Activated T-cell treated with anti-CD3 and anti-CD28 coated beads, Interleukin-2, amount 50 U/mL, for 4 hours (primary cell): ENCODE measurements around the gene SMIM35. TPM values are rescaled to one million over a fixed set of nuclear protein-coding genes. Genes with fewer than 3 reads are reported as not detected.

Source experiments
- ATAC-seq, 2 donors: fragments of 200-7000 bp; cut with Tn5 transposase; one replicate each; pipeline ENCODE4 v1.10.0; 2021
- DNase-seq: peaks from one replicate; pipeline ENCODE4 v3.0.0-alpha.2; 2020
- H3K27me3 Mint-ChIP-seq: one replicate; pipeline ENCODE4 v1.8.0; 2021; ENCODE audit warnings: low read depth, mixed read lengths
- H3K36me3 Mint-ChIP-seq: one replicate; pipeline ENCODE4 v1.8.0; 2022; ENCODE audit warnings: mixed read lengths; ENCODE audit not compliant: insufficient read depth
- H3K4me1 Mint-ChIP-seq: one replicate; pipeline ENCODE4 v1.8.0; 2021; ENCODE audit warnings: low read depth, mixed read lengths
- H3K4me3 Mint-ChIP-seq: one replicate; pipeline ENCODE4 v1.8.0; 2021; ENCODE audit warnings: mild to moderate bottlenecking, moderate library complexity, mixed read lengths
- H3K9me3 Mint-ChIP-seq: one replicate; pipeline ENCODE4 v1.8.0; 2021; ENCODE audit warnings: mixed read lengths
- total RNA-seq, 3 donors: library from RNA; stranded (reverse); gene quantifications; one replicate each; pipeline ENCODE4 v1.2.1, GENCODE V29; 2021

The SMIM35 gene
- not detected for total RNA-seq

DNA sequence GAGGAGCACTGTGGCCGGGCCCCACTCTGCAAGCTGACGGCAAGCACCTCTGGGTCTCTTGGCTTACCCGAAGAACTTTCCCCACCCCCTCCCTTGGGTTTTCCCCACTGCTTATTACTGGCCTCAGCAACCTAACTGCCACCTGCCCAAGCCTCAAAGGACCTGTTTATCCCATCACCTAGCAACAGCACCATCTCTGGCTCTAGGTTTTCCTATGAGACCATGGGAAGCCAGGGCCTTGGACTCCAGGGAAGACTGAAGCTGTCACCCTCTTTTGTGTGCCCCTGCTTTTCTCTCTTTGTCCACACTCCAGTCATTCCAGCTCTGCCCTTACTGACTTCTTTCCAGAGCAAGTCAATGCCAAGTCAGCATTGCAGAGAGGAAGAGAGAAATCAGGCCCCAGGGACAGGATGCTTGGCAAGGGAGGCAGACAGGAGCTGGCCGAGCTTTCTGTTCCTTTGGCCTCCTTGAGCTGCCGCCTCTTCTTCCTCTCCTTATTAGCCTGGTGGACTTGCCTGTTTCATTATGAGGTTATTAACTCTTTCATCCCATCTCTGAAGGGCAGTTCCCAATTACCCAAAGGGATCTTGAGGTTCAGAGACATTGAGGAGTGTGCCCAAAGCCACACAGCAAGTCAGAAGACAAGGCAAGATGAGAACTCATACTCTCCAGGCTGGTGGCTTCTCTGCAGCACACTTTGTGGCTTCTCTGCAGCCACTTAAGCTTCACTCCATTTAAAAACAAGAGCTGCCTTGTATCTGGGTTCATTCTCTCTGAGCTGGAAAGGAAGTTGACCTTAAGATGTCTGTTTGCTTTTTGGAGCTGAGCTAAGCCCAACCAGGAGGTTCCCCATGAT is at the start of gene SMIM35:
Gene SMIM35, minus strand, starts transcription at position 51 of the 856 bp plus-strand sequence. CDS start 206 bp downstream, outside the sequence.
- no peak for DNase-seq
- H3K27me3 Mint-ChIP-seq = peaks cover 3% of the 10 kb centered on the region

DNA sequence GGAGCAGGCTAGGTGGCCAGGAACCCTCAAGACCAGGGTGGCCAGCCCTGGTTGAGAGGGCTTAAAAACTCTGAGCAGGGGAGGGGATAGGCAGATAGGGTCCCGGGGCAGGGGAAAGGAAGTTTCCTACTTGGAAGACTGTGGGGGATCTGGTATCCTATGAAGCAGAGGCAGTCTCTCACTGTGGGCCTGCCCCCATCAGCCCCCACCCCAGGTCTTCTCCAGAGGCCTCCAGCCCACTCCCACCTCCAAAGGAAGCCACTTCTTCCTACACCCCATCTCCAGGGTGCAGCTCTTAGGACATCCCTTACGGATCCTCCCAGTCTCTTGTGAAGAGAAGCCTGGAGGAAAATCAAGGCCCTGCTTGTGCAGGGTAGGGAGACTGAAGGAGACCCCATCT is 49.6 kb upstream of the SMIM35 start:
- peaks cover 32% of the 10 kb centered on the region for H3K27me3 Mint-ChIP-seq
- no peaks in the 10 kb centered on the region for H3K9me3 Mint-ChIP-seq
- ATAC-seq = no peak
- no peaks in the 10 kb centered on the region for H3K4me1 Mint-ChIP-seq
- DNase-seq = no peak
- H3K4me3 Mint-ChIP-seq = no peak overlapping the region
- H3K36me3 Mint-ChIP-seq = no peaks in the 10 kb centered on the region

More for the DNA sequence above, at the start of gene SMIM35:
- no peak for ATAC-seq
- Mint-ChIP-seq H3K4me3 (no peak within 1 kb of the TSS), H3K4me1 (no peaks in the 10 kb centered on the region), H3K36me3 (peaks cover 6% of the 10 kb centered on the region), H3K9me3 (peaks cover 25% of the 10 kb centered on the region)

DNA sequence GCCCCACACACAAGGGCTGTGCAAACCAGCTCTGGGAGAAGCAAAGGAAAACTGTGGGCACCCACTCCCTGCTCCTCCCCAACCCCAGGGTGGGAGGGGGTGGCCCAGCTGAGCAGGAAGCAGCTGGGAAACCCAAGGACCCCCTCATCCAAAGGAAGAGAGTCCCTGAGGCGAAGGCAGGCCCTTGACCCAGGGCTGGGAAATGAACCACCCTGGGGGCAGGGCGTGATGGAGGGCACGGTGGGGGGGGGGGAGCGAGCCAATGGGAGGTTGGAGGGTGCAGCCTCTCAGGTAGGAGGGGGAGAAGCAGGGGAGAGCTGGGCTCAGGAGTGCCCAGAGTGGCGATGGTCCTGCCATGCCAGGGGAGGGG is 49.0 kb upstream of the SMIM35 start:
- no peaks in the 10 kb centered on the region for H3K4me1 Mint-ChIP-seq
- DNase-seq (no peak), ATAC-seq (no peak)

DNA sequence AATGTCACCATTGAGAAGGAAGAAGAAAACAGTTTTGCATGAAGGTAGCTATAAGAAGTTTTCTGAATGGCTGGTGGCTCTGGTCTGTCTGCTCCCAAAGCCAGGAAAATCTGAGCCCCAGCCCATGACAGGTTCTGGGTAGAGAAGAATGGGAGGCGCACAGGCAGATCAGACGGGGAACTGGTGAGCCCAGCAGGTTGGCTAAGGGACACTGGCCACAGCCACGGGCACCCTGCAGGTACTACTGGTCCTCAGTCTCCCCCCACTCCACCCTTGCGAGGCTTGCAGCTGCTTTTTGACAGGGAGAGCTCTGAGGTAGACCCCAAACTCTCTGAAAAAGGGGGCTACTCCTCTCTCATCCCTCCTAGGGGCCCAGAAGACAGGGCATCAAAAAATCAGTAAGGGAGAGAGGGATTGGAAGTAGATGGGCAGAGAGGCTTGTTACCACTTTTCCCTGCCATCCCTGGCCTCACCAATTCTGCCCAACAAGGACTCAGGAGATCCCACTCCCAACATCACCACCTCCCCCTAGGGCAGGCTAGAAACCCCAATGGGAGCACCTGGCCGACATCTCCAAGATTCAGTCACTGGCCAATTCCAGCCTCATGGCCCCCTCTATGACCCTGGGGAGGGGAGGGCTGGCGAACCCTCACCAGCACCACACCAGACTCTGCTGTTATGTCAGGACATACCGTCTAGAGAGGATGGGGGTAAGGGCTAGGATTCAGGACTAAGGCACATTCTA is 48.5 kb upstream of the SMIM35 start:
- Mint-ChIP-seq H3K4me1 (no peaks in the 10 kb centered on the region), H3K4me3 (no peak overlapping the region), H3K9me3 (no peaks in the 10 kb centered on the region), H3K27me3 (peaks cover 23% of the 10 kb centered on the region), H3K36me3 (no peaks in the 10 kb centered on the region)
- ATAC-seq (no peak), DNase-seq (no peak)

More for the DNA sequence above, 49.0 kb upstream of the SMIM35 start:
- H3K36me3 Mint-ChIP-seq = no peaks in the 10 kb centered on the region
- no peaks in the 10 kb centered on the region for H3K9me3 Mint-ChIP-seq
- peaks cover 28% of the 10 kb centered on the region for H3K27me3 Mint-ChIP-seq
- no peak overlapping the region for H3K4me3 Mint-ChIP-seq

DNA sequence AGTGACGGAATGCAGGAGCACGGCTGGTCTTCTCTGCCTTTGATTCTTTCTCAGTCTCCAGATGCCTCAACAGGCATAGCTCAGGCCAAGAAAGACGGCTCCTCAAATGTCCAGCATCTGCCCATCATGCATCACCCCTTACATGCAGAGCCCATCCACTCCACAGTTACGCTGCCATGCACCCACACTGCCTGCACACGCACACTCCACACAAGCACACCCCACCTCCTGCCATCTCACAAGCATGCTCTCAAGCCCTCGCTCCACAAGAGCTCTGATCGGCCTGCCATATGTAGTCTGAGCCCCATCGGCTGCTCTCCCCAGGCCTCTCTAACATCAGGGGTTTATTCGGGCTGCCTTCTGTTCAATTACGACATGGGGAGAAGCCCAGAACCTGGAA is 47.1 kb upstream of the SMIM35 start:
- DNase-seq (no peak), ATAC-seq (no peak)
- H3K4me3 Mint-ChIP-seq = no peak overlapping the region
- peaks cover 17% of the 10 kb centered on the region for H3K27me3 Mint-ChIP-seq
- H3K4me1 Mint-ChIP-seq = no peaks in the 10 kb centered on the region
- no peaks in the 10 kb centered on the region for H3K36me3 Mint-ChIP-seq
- no peaks in the 10 kb centered on the region for H3K9me3 Mint-ChIP-seq

DNA sequence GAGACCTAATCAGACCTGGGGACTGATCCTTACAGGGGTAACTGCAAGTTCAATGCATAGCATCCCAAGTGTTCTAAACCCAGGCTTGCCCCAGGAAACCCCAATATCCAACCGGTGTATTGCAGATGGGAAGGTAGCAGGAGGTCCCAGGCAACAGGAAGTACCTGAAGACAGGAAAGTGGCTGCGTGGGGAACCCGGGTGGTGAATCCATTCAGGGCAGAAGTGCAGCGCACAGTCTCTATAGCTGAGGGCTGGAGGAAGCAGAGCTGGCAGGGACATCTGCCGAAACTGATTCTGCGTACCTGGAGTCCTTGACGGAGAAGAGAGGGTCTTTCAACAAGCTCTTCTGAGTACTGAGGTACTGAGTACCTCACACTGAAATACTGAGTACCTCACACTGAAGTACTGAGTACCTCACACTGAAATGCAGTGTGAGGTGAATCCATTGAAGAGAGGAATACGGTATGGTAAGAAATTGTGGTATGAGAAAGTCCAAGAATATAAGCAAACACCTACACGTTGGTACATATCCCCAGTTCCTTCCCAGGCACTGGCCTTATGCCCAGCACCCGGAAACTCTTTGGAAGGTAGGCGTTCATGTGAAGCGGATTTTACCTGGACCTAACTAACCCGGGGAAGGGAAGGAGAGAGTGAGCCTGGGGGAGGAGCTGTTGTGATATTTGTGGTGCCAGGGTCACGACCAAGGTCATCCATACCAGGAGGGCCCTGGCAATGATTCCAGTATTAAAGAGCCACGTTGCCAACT is 45.8 kb upstream of the SMIM35 start:
- Mint-ChIP-seq H3K4me1 (no peaks in the 10 kb centered on the region), H3K9me3 (no peaks in the 10 kb centered on the region), H3K36me3 (no peaks in the 10 kb centered on the region), H3K4me3 (no peak overlapping the region), H3K27me3 (peaks cover 20% of the 10 kb centered on the region)
- no peak for ATAC-seq
- DNase-seq = no peak

DNA sequence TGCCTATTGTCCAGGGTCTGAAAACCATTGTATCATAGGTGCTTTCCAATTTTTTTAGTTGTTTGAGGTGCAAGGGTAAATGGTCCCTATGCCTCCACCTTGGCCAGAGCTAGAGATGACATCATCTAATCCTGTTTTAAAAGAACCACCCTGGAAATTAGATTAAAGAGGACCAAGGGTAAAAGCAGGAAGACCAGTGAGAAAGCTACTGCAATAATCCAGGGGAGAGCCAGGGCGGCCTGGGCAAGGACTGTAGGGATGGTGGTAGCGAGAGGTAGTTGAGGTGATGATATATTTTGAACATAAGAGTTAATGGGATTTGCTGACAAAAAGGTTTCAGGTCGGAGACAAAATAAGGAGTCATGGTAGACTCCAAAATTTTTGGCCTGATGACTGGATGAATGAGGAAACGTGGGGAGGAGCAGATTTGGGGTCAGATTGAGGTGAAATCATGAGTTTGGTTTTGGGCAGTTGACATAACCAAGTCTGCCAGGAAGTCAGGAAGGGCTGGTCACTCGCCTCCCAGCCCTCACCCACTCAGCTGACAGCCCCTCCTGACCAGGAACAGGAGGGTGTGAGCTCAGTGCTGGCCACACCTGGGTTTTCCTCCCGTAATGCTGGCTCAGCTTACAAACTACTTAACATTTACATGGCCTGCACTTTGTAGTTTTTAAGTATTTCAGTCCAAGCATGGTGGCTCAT is 42.9 kb upstream of the SMIM35 start:
- no peak for DNase-seq
- no peak for ATAC-seq
- Mint-ChIP-seq H3K4me1 (no peaks in the 10 kb centered on the region), H3K4me3 (no peak overlapping the region), H3K36me3 (no peaks in the 10 kb centered on the region), H3K27me3 (peaks cover 17% of the 10 kb centered on the region), H3K9me3 (no peaks in the 10 kb centered on the region)

DNA sequence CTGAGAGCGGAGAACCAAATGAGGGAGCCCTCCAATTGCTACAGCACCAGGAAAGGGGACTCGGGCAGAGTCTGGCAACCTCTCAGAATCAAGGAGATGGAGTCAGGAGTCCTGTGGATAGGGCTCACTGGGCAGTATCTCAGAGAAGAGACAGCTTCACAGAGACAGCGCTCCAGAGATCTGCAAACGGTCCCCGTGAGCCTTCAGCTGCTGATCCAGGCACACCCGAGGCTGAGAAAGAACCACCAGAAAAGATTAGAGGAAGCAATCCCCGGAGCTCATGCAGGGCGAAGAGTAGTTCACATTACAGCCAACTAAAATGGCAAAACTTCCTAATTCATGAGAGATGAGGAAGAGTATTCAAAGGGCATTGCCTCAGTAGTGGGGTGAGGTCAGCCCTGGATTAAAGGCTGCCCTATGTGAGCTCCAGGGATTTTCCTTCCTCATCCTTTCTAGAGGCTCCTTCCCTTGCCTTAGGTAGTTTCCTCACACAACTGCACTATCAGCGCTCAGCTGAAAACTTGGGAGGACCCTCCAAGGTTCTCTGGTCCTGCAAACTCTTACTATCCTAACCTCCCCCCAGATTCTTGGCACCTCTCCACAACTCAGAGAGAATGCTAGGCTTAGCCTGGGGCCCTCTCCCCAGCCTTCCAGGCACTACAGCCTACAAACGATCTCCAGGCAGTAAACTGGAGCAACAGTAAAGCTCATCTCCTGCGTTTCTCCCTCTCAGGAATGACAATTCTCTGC is 42.1 kb upstream of the SMIM35 start:
- Mint-ChIP-seq H3K36me3 (no peaks in the 10 kb centered on the region), H3K27me3 (peaks cover 11% of the 10 kb centered on the region), H3K4me1 (no peaks in the 10 kb centered on the region), H3K9me3 (no peaks in the 10 kb centered on the region), H3K4me3 (no peak overlapping the region)
- DNase-seq = no peak
- no peak for ATAC-seq

DNA sequence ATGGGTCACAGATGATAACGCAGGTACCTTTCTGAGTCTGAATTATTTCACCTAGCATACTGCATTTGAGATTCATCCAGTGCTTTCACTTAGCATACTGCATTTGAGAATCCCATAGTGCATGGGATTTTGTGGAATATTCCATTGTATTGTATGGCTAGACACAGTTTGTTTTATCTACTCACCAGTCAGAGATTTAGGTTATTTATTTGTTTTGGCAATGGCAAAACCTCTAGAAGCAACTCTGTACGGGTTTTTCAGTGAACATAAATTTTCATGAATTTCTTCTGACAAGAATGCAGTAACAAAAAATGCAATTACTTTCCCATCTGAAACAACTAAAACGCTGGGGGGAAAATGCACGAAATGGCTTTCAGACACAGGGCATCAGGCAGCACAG is 41.5 kb upstream of the SMIM35 start:
- no peak overlapping the region for H3K4me3 Mint-ChIP-seq
- H3K4me1 Mint-ChIP-seq = no peaks in the 10 kb centered on the region
- no peak for ATAC-seq
- no peaks in the 10 kb centered on the region for H3K9me3 Mint-ChIP-seq
- H3K36me3 Mint-ChIP-seq = no peaks in the 10 kb centered on the region
- DNase-seq = no peak
- peaks cover 8% of the 10 kb centered on the region for H3K27me3 Mint-ChIP-seq

DNA sequence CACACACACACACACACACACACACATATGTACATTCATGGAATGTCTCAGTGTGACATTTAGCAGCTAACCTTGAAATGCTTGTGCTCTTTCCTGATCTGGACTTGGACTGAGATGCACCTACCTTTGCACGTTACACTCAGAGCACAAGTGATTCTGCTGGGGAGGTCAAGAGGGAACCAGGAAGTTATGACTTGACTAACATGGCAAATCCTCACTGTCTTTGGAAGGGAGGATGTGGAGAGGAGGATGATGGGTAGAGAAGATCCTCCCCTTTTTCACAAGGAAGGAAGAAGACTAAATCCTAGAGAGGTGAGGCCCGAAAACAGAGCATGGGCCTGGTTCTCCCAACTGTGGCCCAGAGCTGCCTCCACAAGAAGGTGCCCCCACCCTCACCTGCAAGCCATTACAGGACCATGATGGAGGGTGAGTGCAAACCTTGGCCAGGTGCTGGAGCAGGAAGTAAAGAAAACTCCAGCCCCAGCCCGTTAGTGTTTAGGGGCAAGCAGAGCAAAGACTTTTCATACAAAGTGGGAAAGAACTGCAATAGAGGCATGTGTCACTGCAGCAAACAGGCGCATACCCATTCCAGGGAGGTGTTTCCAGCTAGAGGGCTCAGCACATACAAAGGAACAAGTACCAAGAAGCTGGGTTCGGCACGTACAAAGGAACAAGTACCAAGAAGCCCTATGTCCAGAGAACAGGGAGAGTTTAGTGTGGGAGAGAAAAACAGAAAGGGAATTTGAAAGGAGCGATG is 39.5 kb upstream of the SMIM35 start:
- Mint-ChIP-seq H3K9me3 (no peaks in the 10 kb centered on the region), H3K4me3 (no peak overlapping the region), H3K27me3 (peaks cover 8% of the 10 kb centered on the region), H3K36me3 (no peaks in the 10 kb centered on the region), H3K4me1 (no peaks in the 10 kb centered on the region)
- DNase-seq = no peak
- ATAC-seq = peak; percentile 18 to 25

DNA sequence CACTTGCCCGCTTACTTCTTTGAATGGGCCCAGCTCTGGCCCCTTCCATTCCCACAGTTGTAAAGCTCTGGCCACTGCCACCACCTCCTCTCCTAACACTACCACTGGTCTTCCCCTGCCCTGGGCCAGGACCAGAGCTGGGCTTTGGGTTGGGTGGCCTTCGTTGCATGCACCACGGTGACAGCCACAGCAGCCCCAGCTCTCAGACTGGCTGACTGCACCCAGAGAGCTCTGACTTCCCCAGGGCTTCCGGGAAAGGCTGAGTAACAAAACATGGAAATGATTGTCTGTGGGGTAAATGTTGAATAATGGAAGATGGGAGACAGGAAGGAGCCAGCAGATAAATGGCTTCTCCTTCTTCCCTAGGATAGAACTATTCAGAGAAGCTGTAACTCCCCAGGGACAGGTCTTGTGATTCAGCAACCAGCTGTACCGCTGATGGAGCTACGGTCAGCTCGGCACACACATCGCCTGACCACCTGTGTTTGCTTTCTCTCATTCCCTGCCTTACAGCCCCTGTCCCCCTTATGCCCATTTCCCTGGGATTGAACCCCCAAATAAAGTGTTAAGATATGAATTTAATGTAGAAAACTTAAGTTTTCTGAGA is 38.3 kb upstream of the SMIM35 start:
- Mint-ChIP-seq H3K36me3 (no peaks in the 10 kb centered on the region), H3K9me3 (no peaks in the 10 kb centered on the region), H3K27me3 (peaks cover 8% of the 10 kb centered on the region), H3K4me1 (no peaks in the 10 kb centered on the region), H3K4me3 (no peak overlapping the region)
- ATAC-seq = no peak
- no peak for DNase-seq

DNA sequence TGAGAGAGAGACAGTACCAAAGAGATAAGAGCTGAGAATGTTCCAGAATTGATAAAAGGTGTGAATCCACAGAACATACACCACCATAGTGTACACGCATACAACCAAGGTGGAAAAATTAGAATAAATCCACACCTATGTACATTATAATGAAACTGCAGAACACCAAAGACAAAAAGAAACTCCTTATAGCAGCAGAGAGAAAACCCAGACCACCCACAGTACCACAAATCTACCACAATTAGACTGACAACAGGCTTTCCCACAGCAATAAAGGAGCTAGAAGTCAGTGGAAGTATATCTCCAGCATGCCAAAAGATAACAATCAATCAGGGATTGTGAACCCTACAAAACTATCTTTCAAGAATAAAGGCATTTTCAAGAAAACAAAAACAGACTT is 34.0 kb upstream of the SMIM35 start:
- ATAC-seq = no peak
- no peak for DNase-seq
- H3K27me3 Mint-ChIP-seq = peaks cover 4% of the 10 kb centered on the region
- no peaks in the 10 kb centered on the region for H3K36me3 Mint-ChIP-seq
- H3K4me1 Mint-ChIP-seq = no peaks in the 10 kb centered on the region
- H3K4me3 Mint-ChIP-seq = no peak overlapping the region
- H3K9me3 Mint-ChIP-seq = no peaks in the 10 kb centered on the region
